Gastrocnemius medialis (tissue), 4 donors: ENCODE results near the gene RASSF1. TPM values are rescaled to one million over a fixed set of nuclear protein-coding genes. Genes with fewer than 3 reads are reported as not detected.

Experiments
- ATAC-seq, 2 donors: fragments of 150-250 bp; one replicate each; pipeline ENCODE4 v1.9.1; 2016
- DNase-seq, 2 donors: peaks; one replicate each; pipeline ENCODE4 v3.0.0-alpha.2; 2019
- H3K27ac ChIP-seq, 4 donors: fragments of 200-600 bp; sonication (generic); 1 replicate in 1 of 4; 2 replicates in 3 of 4; pipeline ENCODE4 v1.5.1; 2016 to 2018; ENCODE audit warnings: mild to moderate bottlenecking in 2 of 4, moderate library complexity in 1 of 4
- H3K27me3 ChIP-seq, 3 donors: fragments of 200-600 bp; sonication (generic) in 2 of 3; 1 replicate in 1 of 3; 2 replicates in 2 of 3; pipeline versions ENCODE4 v1.5.1 to v1.6.0; 2016 to 2019; ENCODE audit warnings: mild to moderate bottlenecking in 1 of 3, moderate library complexity in 1 of 3
- H3K36me3 ChIP-seq, 2 donors: fragments of 200-600 bp; sonication (generic) in 1 of 2; one replicate each; pipeline ENCODE4 v1.5.1; 2017 to 2018
- H3K4me1 ChIP-seq, 2 donors: fragments of 200-600 bp; sonication (generic) in 1 of 2; one replicate each; pipeline ENCODE4 v1.5.1; 2016 to 2017; ENCODE audit warnings: mild to moderate bottlenecking in 2 of 2
- H3K4me3 ChIP-seq, 4 donors: fragments of 200-600 bp; sonication (generic) in 3 of 4; 1 replicate in 1 of 4; 2 replicates in 3 of 4; pipeline ENCODE4 v1.5.1; 2016 to 2019; ENCODE audit warnings: mild to moderate bottlenecking in 2 of 4
- H3K9me3 ChIP-seq, 3 donors: fragments of 200-600 bp; sonication (generic) in 2 of 3; 1 replicate in 1 of 3; 2 replicates in 2 of 3; pipeline ENCODE4 v1.5.1; 2016 to 2019
- CTCF ChIP-seq, 5 experiments: fragments of 450-650 bp in 3 of 5; fragments of 200-600 bp in 2 of 5; sonication (generic) in 2 of 5; IDR thresholded peaks in 4 of 5; conservative IDR thresholded peaks in 1 of 5; 1 replicate in 4 of 5; 2 replicates in 1 of 5; pipeline ENCODE4 v1.5.1; 2016 to 2019; ENCODE audit warnings: antibody characterized with exemption in 5 of 5, mild to moderate bottlenecking in 3 of 5, moderate library complexity in 3 of 5
- POLR2A ChIP-seq, 2 donors: fragments of 450-650 bp; IDR thresholded peaks; one replicate each; pipeline ENCODE4 v1.6.1; 2017; ENCODE audit warnings: antibody characterized with exemption in 2 of 2, mild to moderate bottlenecking in 2 of 2, moderate library complexity in 2 of 2
- in situ Hi-C, 4 donors: fragments of 200-750 bp; cut with MboI; loops; one replicate each; pipeline versions ENCODE4 v1.15.0 to v1.8.0; 2017; ENCODE audit warnings: low sequenced_read_pairs in 4 of 4
- intact Hi-C: fragments of 100-400 bp; cut with DNase I; formaldehyde crosslinking; loops from one replicate; pipeline ENCODE4 v1.15.1; 2023; ENCODE audit warnings: low total_unique reads
- total RNA-seq, 4 donors: library from RNA; depleted of rRNA; stranded (reverse); fragments of >200 nt; gene quantifications; one replicate each; pipeline versions ENCODE4 v1.1.0 to v1.2.3, GENCODE V29; 2016

RASSF1 gene
- total RNA-seq = 10 to 100 TPM; 13.3 to 22.5 (median 18.0) TPM

DNA sequence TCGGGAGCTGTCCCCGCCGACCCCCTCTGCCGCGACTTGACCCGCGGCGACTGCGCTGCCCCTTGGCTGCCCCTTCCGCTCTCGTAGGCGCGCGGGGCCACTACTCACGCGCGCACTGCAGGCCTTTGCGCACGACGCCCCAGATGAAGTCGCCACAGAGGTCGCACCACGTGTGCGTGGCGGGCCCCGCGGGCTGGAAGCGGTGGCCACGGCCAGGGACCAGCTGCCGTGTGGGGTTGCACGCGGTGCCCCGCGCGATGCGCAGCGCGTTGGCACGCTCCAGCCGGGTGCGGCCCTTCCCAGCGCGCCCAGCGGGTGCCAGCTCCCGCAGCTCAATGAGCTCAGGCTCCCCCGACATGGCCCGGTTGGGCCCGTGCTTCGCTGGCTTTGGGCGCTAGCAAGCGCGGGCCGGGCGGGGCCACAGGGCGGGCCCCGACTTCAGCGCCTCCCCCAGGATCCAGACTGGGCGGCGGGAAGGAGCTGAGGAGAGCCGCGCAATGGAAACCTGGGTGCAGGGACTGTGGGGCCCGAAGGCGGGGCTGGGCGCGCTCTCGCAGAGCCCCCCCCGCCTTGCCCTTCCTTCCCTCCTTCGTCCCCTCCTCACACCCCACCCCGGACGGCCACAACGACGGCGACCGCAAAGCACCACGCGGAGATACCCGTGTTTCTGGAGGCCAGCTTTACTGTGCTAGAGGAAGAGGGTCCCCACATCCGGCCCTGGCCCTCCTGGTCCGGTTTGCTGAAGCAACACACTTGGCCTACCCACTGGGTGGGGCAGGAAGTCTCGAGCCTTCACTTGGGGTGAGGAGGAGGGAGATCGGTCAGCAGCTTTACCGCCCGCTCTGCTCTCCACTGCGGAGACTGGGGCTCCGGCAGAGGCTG lies at the start of gene RASSF1:
TSS of gene RASSF1 (minus strand) at position 389 of the 882 bp plus-strand sequence. CDS start at position 358, 31 bp downstream.
- no peak for TF ChIP-seq CTCF (IDR thresholded peaks at IDR 0.05 in 4 of 5, conservative IDR thresholded peaks at IDR 0.05 in 1 of 5)
- peak; percentile 61 to 74 for TF ChIP-seq POLR2A (IDR thresholded peaks at IDR 0.05)
- Histone ChIP-seq H3K36me3 (no peaks in the 10 kb centered on the region), H3K9me3 (no peaks in the 10 kb centered on the region), H3K4me3 (peak within 1 kb of the TSS; percentile 38 to 58 (median 52)), H3K27me3 (no peaks in the 10 kb centered on the region), H3K27ac (peak within 1 kb of the TSS; percentile 89 to 98 (median 97)), H3K4me1 (peaks cover 14 to 43% of the 10 kb centered on the region in 2 donors)
- intact Hi-C loops = no loop called here
- DNase-seq = peak; percentile 38 to 55
- no peak for ATAC-seq
- in situ Hi-C loops = loop anchor here in 1 of 4 donors (10.0 kb wide), 1 partner anchor 204 kb away; no protein-coding TSS in a partner anchor

GRCh38 chr3:50389414-50389767 lies 48.8 kb upstream of the RASSF1 start:
- in situ Hi-C loops (no loop called here), intact Hi-C loops (no loop called here)
- no peak for DNase-seq
- H3K9me3 ChIP-seq = no peaks in the 10 kb centered on the region
- TF ChIP-seq CTCF (IDR thresholded peaks at IDR 0.05 in 4 of 5, conservative IDR thresholded peaks at IDR 0.05 in 1 of 5) (no peak), POLR2A (IDR thresholded peaks at IDR 0.05) (no peak)
- H3K36me3 ChIP-seq = no peaks in the 10 kb centered on the region
- H3K4me3 ChIP-seq = no peak overlapping the region
- H3K27me3 ChIP-seq = no peaks in the 10 kb centered on the region
- ATAC-seq = no peak
- H3K27ac ChIP-seq = no peak overlapping the region
- H3K4me1 ChIP-seq = peaks cover 18 to 23% of the 10 kb centered on the region in 2 donors

- Histone ChIP-seq H3K4me1 (peaks cover 18 to 23% of the 10 kb centered on the region in 2 donors), H3K36me3 (no peaks in the 10 kb centered on the region), H3K4me3 (no peak overlapping the region), H3K9me3 (no peaks in the 10 kb centered on the region), H3K27ac (no peak overlapping the region), H3K27me3 (no peaks in the 10 kb centered on the region)
- DNase-seq = no peak
- intact Hi-C loops (loop anchor here (1.0 kb wide), 1 partner anchor 42 kb away; no protein-coding TSS in a partner anchor), in situ Hi-C loops (no loop called here)
- no peak for ATAC-seq
- TF ChIP-seq POLR2A (IDR thresholded peaks at IDR 0.05) (no peak), CTCF (IDR thresholded peaks at IDR 0.05 in 4 of 5, conservative IDR thresholded peaks at IDR 0.05 in 1 of 5) (no peak)
Measured at GRCh38 chr3:50388720-50389413, 48.2 kb upstream of the RASSF1 start.

GRCh38 chr3:50388016-50388719 lies 47.5 kb upstream of the RASSF1 start:
- intact Hi-C loops = loop anchor here (1.0 kb wide), 1 partner anchor 41 kb away; no protein-coding TSS in a partner anchor
- Histone ChIP-seq H3K4me1 (peaks cover 18 to 23% of the 10 kb centered on the region in 2 donors), H3K27me3 (no peaks in the 10 kb centered on the region), H3K27ac (no peak overlapping the region), H3K36me3 (no peaks in the 10 kb centered on the region), H3K4me3 (no peak overlapping the region), H3K9me3 (no peaks in the 10 kb centered on the region)
- DNase-seq (no peak), ATAC-seq (no peak)
- in situ Hi-C loops = no loop called here
- TF ChIP-seq CTCF (IDR thresholded peaks at IDR 0.05 in 4 of 5, conservative IDR thresholded peaks at IDR 0.05 in 1 of 5) = peak in 1 of 5 experiments; percentile 26
- TF ChIP-seq POLR2A (IDR thresholded peaks at IDR 0.05) = no peak
